Measurements from ENCODE around the gene ST6GAL1.

ST6GAL1 gene

GRCh38 chr3:187031934-187032333 lies 101.6 kb downstream of the ST6GAL1 start:
- Histone ChIP-seq H3K4me3 (ENCODE audit: low read depth, low read length) (no peak overlapping the region), H3K27me3 (ENCODE audit: insufficient read depth, low read depth, severe bottlenecking) (no peaks in the 10 kb centered on the region), H3K27ac (no peak overlapping the region), H3K9me3 (ENCODE audit: severe bottlenecking) (no peaks in the 10 kb centered on the region), H3K36me3 (no peaks in the 10 kb centered on the region; the same call in 1 of the 2 replicates)
- no peak for TF ChIP-seq CTCF (IDR thresholded peaks at IDR 0.05; ENCODE audit: low read depth, low read length)
- no peak for DNase-seq

- H3K9me3 ChIP-seq (ENCODE audit: severe bottlenecking), result no peaks in the 10 kb centered on the region
- no peak for TF ChIP-seq CTCF (IDR thresholded peaks at IDR 0.05; ENCODE audit: low read depth, low read length)
- DNase-seq, result no peak
- peaks cover 12% of the 10 kb centered on the region for H3K36me3 ChIP-seq
- H3K27me3 ChIP-seq (ENCODE audit: insufficient read depth, low read depth, severe bottlenecking), result no peaks in the 10 kb centered on the region
- H3K4me3 ChIP-seq (ENCODE audit: low read depth, low read length), result no peak overlapping the region
- no peak overlapping the region for H3K27ac ChIP-seq
Observed at GRCh38 chr3:187036394-187036793, 106.1 kb downstream of the ST6GAL1 start.

DNA sequence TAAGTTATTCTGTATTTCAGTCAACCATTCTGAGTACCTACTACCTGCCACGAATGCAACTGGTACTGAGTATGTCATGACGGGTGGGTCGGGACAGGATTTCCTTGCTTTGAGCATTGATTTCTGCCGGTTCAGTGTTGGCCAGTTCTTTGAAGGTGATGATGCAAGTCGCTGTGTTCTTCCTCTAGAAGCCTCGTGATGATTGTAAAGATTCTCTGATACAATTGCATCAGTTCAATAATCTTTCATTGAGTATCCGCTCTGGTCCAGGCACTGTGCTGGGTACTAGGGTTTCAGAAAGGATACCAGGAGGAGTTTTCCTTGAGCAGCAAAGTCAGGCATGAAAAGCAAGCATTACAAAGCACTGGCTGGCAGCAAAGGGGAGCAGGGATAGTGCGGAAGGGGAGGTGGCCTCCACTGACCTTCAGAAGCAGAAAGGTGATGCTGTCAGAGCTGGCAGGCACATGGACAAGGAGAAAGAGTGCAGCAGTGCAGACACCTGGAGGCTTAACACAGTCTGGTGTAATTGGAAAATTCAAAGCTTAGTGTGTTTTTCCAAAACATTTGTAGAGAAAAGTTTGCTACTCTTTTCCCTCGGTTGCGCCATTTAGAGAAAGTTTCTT lies 108.9 kb downstream of the ST6GAL1 start:
- Histone ChIP-seq H3K4me3 (ENCODE audit: low read depth, low read length) (no peak overlapping the region), H3K27ac (no peak overlapping the region), H3K9me3 (ENCODE audit: severe bottlenecking) (no peaks in the 10 kb centered on the region), H3K36me3 (peaks cover 23% of the 10 kb centered on the region), H3K27me3 (ENCODE audit: insufficient read depth, low read depth, severe bottlenecking) (no peaks in the 10 kb centered on the region)
- no peak for TF ChIP-seq CTCF (IDR thresholded peaks at IDR 0.05; ENCODE audit: low read depth, low read length)
- no peak for DNase-seq

DNA sequence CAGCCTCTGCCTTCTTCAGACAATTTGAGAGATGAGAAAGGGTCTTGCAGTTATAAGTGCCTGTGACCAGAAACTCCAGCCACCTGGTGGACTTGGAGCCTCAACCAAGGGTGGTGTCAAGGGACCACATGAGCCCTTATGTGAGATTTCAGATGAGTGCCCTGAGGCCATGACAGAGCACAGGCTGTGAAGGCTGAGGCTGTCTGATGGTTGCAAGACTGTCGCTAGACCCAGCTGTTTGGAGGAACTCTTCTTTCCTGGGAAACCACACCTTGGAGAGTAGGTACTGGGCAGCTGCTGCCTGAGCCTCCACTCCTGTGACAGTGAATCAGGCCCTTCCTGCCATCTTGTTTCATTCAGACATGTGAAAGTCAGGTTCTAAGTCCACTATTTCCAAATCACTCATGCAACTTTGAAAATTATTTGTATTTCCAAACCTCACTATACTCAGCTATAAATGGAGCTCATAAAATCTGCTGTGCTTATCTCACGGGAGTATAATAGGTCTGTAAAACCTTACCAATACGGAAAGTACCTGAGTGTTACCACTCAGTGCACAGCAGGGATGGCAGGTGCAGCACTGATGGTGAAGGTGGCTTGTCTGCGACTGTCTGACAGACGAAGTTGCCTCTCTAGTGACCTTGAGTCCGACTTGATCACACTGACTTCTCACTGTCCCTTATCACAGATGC lies 109.5 kb downstream of the ST6GAL1 start:
- Histone ChIP-seq H3K27ac (no peak overlapping the region), H3K4me3 (ENCODE audit: low read depth, low read length) (no peak overlapping the region), H3K27me3 (ENCODE audit: insufficient read depth, low read depth, severe bottlenecking) (no peaks in the 10 kb centered on the region), H3K9me3 (ENCODE audit: severe bottlenecking) (no peaks in the 10 kb centered on the region), H3K36me3 (peaks cover 23% of the 10 kb centered on the region)
- no peak for TF ChIP-seq CTCF (IDR thresholded peaks at IDR 0.05; ENCODE audit: low read depth, low read length)
- DNase-seq, result no peak

GRCh38 chr3:187040516-187041361 lies 110.4 kb downstream of the ST6GAL1 start:
- Histone ChIP-seq H3K27me3 (ENCODE audit: insufficient read depth, low read depth, severe bottlenecking) (no peaks in the 10 kb centered on the region), H3K9me3 (ENCODE audit: severe bottlenecking) (no peaks in the 10 kb centered on the region), H3K4me3 (ENCODE audit: low read depth, low read length) (no peak overlapping the region), H3K27ac (no peak overlapping the region), H3K36me3 (peaks cover 23% of the 10 kb centered on the region)
- no peak for TF ChIP-seq CTCF (IDR thresholded peaks at IDR 0.05; ENCODE audit: low read depth, low read length)
- DNase-seq, result no peak

All from WERI-Rb-1 (cell line).